8988T (cell line): ENCODE measurements around the gene GPHN.
"Not testable (repeated sequence)": the region's sequence is repeated elsewhere in the genome, so short reads cannot be mapped to it uniquely, and the experiment has no call there.

Source experiments
- DNase-seq: peaks from one replicate; pipeline ENCODE4 v3.0.0; 2011

GPHN gene

GRCh38 chr14:66503532-66503931 is 4.4 kb upstream of the GPHN start:
- DNase-seq, result no peak

- DNase-seq, result peak; percentile 21
Observed at GRCh38 chr14:66507181-66507721, 696 bp upstream of the GPHN start.

DNA sequence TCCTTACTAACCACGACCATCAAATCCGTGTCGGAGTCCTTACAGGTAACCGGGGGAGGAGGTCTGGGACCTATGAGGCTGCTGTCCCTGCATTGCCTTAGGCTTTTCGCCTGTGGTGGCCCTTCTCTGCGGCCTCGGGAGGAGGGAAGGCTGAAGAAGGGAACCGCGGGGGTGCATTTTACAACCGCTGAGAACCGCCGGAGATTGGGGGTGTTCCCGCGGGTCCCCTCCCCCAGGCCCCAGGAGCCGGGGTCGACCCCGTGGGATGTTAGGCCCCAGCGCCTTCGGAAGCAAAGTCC is 549 bp downstream of the GPHN start:
- DNase-seq, result no peak

DNA sequence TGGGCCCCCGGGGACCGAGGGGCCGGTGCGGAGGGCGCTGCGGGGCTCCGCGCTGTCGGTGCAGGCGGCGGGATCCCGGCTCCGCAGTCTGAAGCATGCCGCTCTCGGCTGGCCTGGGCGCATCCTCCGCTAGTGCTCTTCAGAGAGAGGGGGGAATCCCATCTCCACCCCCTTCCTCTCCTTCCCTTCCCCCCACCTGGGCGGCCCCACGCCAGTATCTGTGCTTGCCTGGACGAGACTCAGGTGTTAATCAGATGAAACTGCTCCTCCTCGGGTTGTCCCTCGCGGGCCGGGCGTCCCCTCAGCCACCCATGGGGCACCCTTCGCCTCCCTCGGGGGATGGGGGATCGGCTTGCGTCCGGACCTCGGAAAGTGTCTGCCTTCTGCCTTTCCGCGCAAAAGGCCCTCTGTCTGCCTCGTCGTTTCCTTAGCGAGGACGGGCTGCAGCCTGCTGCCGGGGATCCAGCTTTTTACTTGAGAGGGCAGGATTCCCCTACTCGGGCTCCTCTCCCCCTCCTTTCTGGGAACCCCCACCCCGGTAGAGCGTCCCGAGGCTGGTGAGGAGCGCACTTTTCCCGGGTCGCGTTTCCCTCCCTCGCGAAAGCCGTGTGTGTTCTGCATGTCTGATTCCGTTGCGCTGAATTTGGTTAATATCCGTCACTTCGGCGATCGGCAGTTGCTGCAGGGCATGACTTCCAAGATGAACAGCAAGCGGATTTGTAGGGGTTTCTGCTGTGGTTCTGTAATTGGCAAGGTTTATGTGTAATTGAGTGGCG is 1.1 kb downstream of the GPHN start:
- DNase-seq, result peak; percentile 15

- DNase-seq, result no peak
Observed at GRCh38 chr14:66509874-66510273, 1.9 kb downstream of the GPHN start.

DNA sequence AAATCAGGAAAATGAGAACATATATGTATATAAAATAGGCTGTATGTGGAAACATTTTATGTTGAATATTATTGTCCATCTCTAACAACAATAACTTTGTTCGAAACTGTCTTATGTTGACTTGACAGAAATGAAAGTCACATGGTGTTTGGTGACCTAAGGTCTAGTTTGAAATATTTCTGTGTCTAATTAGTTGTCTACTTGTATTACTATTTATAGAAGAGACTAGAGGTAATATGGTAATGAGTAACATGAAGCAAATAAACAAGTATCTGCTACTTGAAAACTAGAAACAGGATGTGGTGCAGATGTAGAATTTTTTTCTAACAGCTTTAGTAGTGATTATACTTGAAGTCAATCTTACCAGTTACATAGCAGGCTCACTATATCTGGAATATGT is 3.9 kb downstream of the GPHN start:
- DNase-seq, result no peak

GRCh38 chr14:66514213-66514612 is 6.3 kb downstream of the GPHN start:
- no peak for DNase-seq

DNA sequence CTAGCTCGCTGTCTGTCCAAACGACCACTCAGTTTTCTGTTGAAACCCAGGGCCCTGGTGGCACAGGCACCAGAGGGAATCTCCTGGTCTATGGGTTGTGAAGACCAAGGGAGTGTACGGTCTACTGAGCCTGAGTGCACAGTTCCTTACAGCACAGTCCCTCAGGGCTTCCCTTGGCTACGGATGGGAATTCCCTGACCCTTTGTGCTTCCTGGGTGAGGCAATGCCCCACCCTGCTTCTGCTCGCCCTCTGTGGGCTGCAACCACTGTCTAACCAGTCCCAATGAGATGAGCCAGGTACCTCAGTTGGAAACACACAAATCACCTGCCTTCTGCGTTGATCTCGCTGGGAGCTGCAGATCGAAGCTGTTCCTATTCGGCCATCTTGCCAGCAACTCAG is 22.6 kb downstream of the GPHN start:
- no peak for DNase-seq

DNA sequence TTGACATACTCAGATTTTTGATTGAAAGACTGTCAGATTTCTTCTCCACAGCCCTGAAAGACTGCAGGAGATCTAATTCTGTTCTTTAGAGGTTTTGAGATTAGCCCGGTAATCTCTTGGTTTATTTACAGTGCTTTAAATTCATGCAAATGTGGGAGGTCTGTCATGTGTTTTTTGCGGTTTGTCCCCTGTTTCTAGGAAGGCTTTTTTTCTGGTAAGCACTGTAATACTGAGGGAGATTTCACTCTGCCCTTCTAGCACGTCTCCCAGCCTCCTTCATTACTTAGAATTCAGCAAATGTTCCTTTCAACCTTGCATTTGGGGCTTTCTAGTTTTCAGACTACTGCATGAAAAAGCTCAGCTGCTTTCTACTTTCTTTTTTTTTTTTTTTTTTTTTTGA is 31.1 kb downstream of the GPHN start:
- DNase-seq, result no peak

- DNase-seq, result no peak
Observed at GRCh38 chr14:66540038-66540437, 32.1 kb downstream of the GPHN start.

GRCh38 chr14:66541627-66542026 is 33.7 kb downstream of the GPHN start:
- DNase-seq, result no peak

DNA sequence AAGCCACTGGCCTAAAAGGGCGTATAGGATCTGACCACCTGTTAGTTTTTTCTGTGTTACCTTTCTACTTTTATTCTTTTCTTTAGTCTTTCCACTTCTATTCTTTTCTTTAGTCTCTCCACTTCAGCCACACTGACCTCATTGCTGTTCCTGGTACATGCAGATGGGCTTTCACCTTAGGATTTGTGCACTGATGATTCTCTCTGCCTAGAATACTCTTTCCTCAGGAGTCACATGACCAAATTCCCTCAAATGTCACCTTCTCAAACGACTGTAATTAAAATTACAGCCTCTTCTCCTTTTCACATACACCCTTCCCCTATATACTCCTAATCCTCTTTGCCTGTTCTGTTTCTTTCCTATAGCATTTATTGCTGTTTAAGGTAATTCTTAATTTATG is 36.0 kb downstream of the GPHN start:
- no peak for DNase-seq

- DNase-seq, result not testable (repeated sequence)
Observed at GRCh38 chr14:66545191-66545590, 37.2 kb downstream of the GPHN start.

- DNase-seq, result not testable (repeated sequence)
Observed at GRCh38 chr14:66545751-66546150, 37.8 kb downstream of the GPHN start.

- no peak for DNase-seq
Observed at GRCh38 chr14:66563731-66564130, 55.8 kb downstream of the GPHN start.

GRCh38 chr14:66568220-66568619 is 60.3 kb downstream of the GPHN start:
- DNase-seq, result no peak

GRCh38 chr14:66572826-66573225 is 64.9 kb downstream of the GPHN start:
- DNase-seq, result no peak

- DNase-seq, result no peak
Observed at GRCh38 chr14:66575014-66575413, 67.1 kb downstream of the GPHN start.

GRCh38 chr14:66575939-66576338 is 68.0 kb downstream of the GPHN start:
- DNase-seq, result no peak

DNA sequence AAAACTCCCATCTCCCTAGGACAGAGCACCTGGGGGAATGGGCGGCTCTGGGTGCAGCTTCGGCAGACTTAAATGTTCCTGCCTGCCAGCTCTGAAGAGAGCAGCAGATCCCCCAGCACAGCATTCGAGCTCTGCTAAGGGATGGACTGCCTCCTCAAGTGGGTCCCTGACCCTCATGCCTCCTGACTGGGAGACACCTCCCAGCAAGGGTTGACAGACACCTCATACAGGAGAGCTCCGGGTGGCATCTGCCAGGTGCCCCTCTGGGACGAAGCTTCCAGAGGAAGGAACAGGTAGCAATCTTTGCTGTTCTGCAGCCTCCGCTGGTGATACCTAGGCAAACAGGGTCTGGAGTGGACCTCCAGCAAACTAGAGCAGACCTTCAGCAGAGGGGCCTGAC is 79.8 kb downstream of the GPHN start:
- not testable (repeated sequence) for DNase-seq

- DNase-seq, result no peak
Observed at GRCh38 chr14:66595394-66595793, 87.4 kb downstream of the GPHN start.

DNA sequence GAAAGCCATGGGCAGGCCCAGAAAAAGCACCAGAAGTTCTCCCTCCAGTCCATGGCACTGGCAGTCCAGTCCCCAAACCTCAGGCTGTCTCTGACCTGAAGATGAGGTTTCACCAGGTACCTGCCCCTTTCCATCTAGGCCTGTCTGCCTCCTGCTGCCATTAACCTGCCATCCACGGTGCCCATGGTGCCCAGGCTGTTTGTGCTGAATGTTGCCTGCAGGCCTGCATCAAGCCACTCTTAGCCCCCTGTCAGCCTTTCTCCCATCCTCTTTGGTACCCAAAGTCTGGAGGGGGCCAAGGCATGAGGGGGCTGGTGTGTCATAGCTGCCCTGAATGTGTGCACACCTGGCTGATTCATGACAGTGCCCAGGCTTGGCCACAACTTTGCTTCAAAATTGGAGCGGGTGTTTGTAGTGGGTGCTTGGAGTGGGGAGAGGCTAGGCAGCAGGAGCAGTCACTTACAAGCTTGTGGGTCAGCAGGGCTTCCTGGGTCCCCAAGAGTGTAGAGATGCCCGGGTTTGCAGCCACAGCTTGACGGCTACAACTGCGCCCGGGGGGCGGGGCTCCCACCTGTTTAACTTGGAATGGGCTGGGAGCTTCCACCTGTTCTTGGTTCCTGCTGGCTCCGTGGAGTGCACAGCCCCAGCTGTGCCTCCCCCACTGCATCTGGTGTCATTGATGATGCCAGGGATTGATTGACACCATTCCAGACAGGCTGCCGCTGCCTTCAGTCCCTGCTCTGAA is 88.5 kb downstream of the GPHN start:
- no peak for DNase-seq

DNA sequence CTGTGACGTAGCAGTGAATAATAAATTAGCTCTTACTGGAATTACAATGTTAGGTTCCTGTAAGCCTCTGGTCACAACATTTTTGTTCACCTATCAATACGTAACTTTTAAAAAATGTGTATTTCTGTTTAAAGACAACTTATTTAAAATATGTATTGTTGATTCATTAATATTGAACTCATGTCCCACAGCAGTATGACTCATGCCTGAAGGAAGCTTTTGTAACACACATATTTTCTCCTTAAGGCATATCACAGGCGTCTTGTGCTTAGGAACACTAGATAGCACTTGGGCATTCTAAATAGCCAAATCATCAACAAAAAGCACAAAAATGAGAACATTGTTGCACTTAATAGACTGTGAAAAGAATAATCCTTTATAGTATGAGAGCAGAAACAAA is 92.5 kb downstream of the GPHN start:
- DNase-seq, result no peak

GRCh38 chr14:66601932-66602578 is 94.1 kb downstream of the GPHN start:
- no peak for DNase-seq
